GM18499 (cell line): ENCODE results near the gene HK3.

Experiments used
- ATAC-seq: cut with Tn5 transposase; IDR thresholded peaks from one replicate; pipeline ENCODE4 v1.9.1; 2021; ENCODE audit warnings: moderate number of reproducible peaks; ENCODE audit not compliant: insufficient read depth, unreplicated experiment

HK3 gene

DNA sequence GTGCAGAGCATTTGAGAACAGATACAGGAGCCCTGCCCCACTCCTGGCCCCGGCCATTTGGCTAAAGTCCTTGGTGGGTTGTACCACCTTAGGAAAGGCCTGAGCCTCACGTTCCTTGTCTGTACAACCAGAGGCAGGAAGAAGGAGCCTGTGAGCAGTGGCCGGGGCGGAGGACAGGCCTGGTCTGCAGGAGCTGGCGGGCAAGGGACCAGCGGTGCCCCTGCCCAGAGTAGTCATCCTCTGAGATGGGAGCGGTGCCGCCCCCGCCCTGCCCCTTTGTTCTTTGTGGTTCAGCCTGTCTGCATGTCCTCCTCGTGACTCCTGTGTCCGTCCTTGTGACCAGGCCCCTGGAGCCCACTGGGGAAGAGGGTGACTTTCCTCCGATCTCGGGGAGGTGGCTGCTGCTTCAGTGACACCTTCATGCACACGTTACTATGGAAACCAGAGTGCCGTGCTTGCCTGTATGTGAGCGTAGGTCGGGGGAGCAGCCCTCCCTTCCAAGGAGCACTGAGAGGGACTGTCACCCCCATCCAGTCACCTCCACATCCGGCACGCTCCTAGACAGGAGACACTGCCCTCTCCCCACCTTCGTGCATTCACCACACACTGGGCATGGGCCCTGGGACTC is 45.9 kb downstream of the HK3 start:
- ATAC-seq: no peak

DNA sequence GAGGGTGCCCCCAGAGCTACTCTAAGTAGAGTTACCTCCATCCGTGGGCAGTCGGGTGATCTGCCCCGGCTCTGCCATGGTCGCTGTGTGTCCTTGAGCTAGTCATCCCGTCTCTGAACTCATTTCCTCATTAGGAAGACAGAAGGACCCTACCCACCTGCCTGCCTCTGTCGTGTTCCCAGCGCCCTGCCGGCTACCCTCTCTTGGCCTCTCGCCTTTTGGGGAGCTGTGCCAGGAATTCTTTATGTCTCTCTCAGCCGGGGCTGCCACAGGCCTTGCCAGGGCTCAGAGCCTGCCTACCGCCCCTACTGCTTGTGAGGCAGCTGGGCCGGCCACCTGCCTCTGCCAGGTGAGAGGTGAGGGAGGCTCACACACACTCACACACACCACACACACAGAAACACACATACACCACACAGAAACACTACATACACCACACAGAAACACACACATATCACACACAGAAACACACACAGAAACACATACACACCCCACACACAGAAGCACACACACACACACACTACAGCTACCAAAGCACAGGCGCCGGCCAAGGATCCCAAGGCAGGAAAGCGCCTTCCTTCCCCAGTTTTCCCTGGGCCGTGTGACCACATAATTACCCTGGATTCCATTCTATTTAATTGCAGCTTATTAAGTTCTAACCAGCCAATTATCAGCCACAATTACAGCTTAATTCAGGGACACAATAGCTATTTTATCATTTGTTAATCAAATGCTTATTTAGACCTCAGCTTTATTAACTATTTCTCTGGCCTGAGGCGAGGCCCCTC is 47.1 kb downstream of the HK3 start:
- no peak for ATAC-seq

DNA sequence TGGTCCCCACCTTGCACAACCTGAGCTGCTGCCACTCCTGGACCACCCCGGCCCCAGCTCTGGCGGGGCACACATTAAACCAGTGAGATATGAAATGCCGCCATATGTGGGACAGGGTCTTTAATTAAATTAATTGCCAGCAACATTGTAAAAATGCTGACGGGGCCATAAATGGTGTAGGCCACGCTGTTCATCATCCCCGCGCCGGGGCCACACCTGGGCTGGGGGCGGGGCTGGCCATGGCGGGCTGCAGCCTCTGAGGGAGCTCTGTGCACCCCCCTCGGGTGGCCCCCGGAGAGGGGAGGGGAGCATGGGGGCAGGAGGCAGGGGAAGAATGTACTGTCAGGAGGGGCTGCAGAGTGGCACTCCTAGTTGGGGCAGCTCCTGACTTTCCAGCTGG is 47.8 kb downstream of the HK3 start:
- ATAC-seq: no peak

DNA sequence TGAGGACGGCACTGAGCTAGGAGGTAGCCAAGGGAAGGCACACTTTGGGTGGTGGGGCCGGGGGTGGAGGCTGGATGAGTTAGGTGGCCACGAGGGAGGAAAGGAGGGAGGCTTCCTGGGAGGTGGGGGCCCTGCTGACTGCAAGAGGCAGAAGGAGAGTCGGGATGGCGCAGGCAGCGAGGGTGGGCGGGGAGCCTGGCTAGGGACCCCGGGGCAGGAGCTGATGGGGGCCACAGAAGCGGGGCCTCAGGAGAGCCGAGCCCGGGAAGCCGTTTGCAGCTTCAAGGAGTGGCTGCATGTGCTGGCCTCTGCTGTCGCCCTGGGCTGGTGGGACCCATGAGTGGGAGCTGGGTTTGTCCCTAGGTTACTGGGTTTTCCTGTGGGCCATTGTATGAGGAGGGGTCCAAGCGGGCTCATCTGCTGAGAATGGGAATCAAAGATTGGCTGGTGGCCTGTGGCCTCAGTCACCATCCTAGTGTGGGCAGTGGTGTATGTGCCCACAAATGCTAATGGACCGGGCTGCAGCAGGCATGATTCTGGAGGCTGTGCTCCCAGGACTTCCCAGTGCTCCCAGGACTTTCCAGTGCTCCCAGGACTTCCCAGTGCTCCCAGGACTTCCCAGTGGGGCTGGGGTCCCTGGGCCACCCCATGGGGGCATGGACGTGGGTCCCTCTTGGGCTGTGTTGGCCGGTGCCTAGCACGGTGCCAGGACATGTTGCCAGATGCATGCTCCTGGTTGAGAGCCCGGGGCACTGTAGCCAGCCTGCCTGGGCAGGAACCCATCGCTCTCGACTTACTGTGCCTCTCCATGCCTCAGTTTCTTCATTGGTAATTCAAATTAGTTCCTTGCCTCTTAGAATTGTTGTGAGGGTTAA is 48.5 kb downstream of the HK3 start:
- no peak for ATAC-seq

DNA sequence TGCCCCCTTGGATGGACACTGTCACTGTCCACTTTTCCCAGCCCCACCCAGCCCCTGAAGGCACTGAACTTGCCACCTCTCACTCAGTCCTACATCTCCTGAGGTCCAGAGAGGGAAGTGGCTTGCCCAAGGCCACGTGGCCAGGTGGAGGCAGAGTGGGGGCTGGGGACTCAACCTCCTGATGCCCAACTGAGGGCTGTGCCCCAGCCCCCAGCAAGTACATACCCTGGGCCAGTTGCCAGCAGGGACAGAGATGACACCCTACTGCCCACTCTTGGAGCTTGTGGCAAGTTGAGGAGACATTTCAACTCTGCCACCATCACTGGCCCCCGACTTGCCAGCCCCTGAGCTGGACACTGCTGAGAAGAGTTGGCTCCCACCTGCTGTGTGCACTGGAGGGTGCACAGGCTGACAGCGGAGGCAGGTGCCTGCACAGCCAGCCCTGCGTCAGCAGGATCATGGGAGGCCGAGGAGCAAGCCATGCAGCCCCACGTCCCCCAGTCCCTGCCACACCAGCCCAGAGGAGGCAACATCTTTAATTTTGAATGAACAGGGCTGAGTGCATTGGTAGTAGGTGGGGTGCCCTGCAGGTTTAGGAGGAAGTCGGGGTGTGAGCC is 49.4 kb downstream of the HK3 start:
- ATAC-seq: no peak

DNA sequence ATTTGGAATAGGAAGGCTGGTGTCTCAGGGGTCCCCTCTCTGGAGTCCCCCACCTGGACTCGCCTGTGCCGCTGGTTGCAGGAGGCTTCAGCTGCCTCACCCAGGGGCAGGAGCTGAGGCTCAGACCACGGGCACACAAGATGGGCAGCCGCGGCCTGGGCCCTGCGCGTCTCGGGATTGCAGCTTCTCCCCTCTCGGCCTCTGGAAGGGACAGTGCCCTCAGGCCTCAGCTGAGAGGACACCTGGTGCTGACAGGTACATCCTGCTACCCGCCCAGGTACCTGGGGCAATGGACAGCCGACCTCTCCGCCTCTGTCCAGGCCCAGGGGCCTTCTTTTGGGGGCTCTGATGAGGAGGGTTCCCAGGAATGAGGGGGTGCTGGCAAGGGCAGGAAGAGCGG is 50.5 kb downstream of the HK3 start:
- no peak for ATAC-seq

DNA sequence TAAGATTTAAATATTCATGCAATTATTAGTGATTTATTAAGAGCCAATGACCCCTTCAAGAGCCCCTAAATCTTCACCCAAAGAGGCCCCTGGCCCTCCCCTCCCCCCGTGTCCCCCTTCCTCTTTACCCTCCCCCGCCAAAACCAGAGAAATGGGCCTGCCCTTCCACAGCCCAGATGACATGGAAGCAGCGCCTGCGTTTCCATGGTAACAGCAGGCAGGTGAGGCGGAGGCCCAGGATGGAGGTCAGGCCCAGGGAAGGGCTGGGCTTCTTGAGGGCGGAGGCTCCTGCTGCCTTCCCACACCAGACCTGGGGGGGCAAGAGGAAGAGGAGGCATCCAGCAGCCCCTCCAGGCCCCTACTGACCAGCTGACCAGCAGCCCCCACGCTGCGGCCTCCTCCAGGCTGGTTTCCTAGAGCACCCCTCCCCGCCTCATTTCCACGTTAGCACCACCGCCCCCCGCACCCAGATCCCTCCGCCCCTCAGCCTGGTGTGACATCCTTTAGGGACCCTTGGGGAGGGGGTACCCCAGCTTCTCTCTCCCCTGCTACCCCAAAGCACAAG is 51.3 kb downstream of the HK3 start:
- ATAC-seq: no peak

DNA sequence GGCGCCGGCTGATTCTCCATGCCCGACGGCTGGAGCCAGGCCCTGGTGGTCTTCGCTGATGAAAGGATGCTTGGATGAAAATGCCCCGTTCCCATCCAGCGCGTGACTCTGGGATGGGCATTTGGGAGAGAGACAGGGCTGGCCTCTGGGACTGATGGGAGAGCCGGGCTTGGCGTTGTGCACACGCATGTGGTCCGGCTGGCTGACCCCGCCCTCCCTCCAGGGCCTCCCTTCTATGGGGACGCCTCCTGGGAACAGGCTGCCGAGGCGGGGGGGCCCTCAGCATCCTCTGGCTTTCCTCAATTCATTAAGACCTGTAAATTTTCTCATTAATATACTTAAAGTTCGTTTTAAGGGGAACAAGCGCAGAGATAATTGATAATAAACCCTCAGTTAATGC is 52.0 kb downstream of the HK3 start:
- no peak for ATAC-seq

DNA sequence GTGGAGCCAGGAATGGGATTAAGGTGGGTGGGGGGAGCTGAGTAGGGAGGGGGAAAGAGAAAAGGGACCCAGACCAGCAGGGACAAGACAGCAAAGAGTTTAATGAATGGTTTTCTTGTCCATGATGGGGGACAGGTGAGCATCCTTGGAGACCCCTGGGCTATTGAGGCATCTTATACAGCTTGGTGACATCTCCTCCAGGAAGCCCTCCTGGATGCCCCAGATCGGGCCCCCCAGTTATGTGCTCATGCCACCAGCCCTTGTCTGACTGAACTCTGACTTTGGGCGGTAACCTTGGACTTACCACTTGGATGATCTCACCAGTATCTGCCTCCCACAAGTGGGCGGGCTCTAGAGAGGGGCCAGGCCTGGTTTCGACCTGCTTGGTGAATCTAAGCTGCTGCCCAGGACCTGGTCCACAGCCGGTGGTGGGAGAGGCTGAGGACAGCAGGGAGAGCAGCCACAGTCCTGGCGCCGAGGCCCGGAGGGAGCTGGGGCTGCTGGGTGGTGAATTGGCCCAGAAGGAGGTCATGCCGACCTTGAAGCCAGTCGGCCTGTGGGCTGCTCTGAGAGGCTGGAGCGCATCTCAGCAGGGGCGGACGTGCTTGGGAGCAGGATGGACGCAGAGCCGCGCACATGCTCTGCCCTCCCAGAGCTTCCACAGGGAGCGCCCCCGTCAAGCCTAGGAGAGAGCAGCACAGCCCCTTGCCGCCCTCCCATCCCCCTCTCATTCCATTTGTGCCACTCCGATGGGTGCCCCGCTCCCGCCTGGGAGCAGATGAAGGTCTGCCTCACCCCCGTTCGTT is 52.6 kb downstream of the HK3 start:
- ATAC-seq: no peak

DNA sequence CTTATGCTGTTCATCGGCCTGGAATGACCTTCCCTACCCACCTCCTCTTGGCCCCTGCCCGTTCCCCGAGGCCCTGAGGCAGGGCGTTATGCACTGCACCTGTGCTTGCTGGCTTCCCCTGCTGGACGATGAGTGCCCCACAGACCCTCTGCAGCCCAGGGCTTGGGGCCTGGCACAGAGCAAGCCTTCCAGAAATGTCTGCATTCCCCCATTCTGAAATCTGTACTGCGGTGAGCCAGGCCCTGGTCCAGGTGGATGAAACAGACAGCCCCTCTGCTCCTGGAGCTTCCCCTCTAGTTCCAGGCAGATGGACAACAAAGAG is 53.8 kb downstream of the HK3 start:
- ATAC-seq: no peak

DNA sequence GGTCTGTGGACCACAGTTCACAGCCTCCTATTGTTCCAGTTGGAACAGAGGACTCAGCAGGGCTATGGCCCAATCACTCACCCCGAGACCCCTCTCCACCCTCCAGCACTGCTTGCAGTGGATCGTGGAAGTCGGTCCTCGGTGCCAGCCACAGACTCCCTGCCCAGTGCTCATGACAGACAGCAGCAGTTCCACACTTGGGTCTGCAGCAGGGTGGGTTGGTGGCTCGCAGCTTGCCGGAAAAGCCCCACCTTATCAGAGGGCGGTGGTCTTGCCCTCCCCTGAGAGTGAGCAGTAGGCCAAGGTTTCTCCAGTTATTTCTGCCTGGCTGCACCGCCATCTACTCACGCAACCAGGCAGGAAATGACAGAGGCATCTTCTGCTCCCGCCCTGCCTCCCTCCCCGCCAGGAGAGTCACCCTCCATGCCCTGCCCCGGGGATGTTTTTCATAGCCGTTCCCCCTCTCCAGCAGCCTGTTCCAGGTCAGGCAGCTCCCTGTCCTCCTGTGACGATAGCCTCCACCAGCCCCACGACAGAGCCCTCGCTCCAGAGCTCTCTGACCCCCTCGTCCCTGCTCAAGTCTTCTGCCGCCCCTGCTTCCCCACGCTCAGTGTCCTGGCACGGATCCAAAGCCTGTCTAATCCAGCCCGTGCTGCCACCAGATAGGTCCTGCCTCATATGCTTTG is 54.3 kb downstream of the HK3 start:
- ATAC-seq: no peak

DNA sequence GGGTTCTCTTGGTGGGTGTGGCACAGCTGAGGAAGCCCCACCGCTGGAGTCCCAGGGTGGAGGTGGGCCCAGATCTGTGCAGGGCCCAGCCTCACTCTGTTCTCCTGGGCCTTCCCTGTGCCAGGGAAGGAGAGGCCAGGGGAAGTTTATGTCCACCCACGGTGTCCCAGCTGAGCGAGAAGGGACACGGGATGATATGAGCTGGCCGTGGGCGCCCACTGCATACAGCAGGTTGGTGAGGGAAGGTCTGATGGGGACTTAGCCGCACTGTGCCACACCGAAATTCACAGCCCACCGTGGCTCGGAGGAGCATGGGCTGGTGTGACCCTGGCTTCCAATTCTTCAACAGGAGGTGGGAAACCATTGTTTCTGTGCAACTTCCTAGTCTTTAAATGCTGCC is 54.9 kb downstream of the HK3 start:
- no peak for ATAC-seq

DNA sequence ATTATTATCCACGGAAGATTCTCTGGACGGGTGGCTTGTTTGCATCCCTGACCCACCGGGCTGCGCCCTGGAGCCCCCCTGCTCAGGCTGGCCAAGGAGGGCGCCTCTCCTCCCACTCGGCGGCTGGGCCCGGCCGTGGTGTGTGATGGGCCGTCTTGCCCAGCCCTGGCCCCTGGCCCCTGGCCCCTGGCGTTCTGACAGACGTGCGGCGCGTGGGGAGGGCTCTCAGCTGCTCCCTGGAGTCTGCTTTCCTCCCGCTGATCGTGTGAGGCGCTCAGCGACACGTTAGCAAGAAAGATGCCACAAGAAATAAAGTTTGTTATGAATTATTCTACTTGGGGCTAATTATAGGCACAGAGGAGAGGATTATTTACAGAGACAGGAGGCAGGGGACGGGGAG is 55.5 kb downstream of the HK3 start:
- ATAC-seq: no peak

DNA sequence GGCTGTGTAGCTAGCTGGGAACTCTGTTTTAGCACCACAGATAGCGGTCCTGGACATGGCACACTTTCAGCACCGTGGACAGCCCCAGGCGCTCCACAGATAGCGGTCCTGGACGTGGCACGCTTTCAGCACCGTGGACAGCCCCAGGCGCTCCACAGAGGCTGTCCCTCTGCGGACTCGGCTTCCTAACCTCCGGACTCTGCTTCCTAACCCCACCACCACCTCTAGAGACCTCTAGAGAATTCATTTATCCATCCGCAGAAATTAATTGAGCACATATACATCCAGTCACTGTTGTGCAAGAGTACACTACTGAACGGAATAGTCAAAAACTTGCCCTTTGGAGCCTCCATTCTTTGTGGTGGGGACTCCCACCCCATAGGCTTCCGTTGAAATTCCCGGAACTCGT is 61.4 kb downstream of the HK3 start:
- ATAC-seq: no peak

DNA sequence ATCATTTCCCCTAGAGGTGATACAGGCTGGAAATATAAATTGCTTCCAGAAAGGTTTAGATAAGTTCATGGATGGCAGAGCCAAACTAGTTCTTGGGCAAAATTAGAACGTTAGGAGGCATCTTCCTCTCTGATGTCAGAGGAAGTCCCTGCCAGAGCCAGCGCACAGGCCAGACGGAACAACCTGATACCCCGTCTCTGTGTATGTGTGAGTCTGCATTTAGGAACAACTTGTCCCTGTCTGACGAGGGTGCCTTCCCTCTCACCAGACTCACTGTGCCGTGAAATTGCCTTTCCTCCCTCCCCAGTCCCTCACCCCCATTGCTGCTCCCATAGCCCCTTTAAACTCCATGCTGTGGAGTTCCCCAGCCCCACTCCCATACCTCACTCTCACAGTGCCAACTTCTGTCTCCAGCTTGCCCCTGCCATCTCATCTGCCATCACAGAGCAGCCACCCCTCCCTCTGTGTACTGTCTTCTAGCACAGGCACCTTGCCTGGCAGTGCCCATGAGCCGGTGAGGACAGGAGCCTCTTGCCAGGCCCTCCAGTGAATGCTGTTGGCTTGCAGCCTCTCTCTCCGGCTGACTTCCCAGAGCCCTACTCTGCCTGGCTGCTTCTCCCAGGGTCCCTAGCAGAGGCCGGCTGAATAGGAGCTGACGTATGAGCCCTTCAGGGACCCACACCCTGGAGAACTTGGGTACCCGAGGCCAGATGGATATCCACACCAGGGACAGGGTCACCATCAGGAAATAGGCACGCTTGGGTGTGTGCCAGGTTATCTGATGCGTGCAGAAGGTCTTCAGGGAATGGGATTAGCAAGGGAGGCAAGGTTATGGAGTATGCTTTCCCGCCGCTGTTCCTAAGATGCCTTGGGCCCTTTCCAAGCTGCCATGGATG is 62.1 kb downstream of the HK3 start:
- ATAC-seq: no peak

DNA sequence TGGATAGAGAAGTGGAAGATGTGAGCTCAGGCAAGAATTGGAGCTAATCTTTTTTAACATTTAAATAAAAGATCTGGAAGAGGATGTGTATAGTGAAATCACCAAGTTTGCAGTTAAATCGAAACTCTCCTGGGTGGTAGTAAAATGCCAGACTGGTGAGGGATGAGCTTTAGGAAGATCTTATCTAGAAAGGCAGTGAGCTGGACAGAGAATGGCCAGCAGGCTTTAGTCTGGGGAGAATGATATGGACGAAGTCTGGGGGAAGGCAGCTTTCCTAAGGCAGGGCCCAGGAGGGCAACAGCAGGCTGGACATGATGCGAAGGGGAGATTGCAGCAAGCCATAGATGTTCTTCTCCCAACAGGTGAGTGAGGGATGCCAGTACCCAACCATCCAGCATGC is 63.2 kb downstream of the HK3 start:
- ATAC-seq: no peak

DNA sequence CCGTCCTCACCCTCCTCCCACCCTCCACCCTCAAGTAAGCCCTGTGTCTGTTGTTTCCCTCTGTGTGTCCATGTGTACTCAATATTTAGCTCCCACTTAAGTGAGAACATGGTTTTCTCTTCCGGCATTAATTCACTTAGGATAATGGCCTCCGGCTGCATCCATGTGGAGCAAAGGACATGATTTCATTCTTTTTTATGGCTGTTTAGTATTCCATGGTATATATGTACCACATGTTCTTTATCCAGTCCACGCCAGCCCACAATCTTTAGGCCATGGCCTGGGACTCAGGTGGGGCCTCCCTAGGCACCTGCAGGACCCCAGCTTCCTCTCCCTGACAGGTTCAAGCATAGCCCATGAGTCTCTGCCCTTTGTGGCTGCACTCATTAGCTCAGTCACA is 65.9 kb downstream of the HK3 start:
- no peak for ATAC-seq

DNA sequence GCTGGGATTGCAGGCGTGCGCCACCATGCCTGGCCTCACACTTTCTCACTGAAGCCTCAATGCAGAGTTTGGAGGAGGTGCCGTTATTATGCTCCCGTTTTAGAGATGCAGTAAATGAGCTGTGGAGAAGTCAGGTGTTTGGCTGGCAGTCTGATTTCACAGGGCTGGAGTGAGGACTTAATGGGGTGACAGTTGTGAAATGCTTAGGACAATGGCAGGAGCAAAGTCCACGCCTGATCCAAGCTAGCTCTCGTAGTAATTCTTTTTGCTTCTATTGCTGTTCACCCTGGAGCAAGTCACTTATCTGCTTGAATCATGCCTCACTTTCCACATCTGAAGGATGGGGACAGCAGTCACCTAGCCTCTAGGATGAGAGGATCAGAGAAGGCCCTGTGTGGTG is 67.0 kb downstream of the HK3 start:
- ATAC-seq: no peak
